WTC11 (cell line): ENCODE measurements around the gene ADGRL1. TPM values are rescaled to one million over a fixed set of nuclear protein-coding genes. Genes with fewer than 3 reads are reported as not detected.
A peak's percentile ranks its signal among the peaks of the same experiment; 100 is the strongest.
"Not testable (repeated sequence)": the region's sequence is repeated elsewhere in the genome, so short reads cannot be mapped to it uniquely, and the experiment has no call there.

ENCODE experiments used
- ATAC-seq: fragments of 200-7000 bp; cut with Tn5 transposase; 2 replicates; pipeline ENCODE4 v1.10.0; 2021; ENCODE audit warnings: mild to moderate bottlenecking, moderate library complexity
- CTCF ChIA-PET: fragments of 300-600 bp; sonication (Branson Sonifier 250); formaldehyde crosslinking; loops from one replicate; lab custom pipeline; 2021; ENCODE audit warnings: antibody characterized with exemption; lab: Charles Lee
- POLR2A ChIA-PET: fragments of 350-600 bp; sonication (Branson Sonifier 250); formaldehyde crosslinking; loops from one replicate; lab custom pipeline; 2021; ENCODE audit warnings: antibody characterized with exemption; lab: Charles Lee
- DNase-seq: peaks from one replicate; pipeline ENCODE4 v3.0.0; 2021; ENCODE audit warnings: low spot score
- H3K27ac Mint-ChIP-seq: 2 replicates; pipeline ENCODE4 v1.8.0; 2021; ENCODE audit warnings: mixed read lengths
- H3K27me3 Mint-ChIP-seq: 2 replicates; pipeline ENCODE4 v1.8.0; 2021; ENCODE audit warnings: low read depth, mild to moderate bottlenecking, moderate library complexity, mixed read lengths
- H3K36me3 Mint-ChIP-seq: 2 replicates; pipeline ENCODE4 v1.8.0; 2021; ENCODE audit warnings: mixed read lengths
- H3K4me1 Mint-ChIP-seq: 2 replicates; pipeline ENCODE4 v1.8.0; 2022; ENCODE audit warnings: mixed read lengths
- H3K4me3 Mint-ChIP-seq: 2 replicates; pipeline ENCODE4 v1.8.0; 2021; ENCODE audit warnings: mild to moderate bottlenecking, moderate library complexity, mixed read lengths
- H3K9me3 Mint-ChIP-seq: 2 replicates; pipeline ENCODE4 v1.8.0; 2021; ENCODE audit warnings: mixed read lengths
- MXD4 ChIP-seq: fragments of 250-450 bp; sonication (Bioruptor Pico); IDR thresholded peaks from 2 replicates; pipeline ENCODE4 v1.8.0; 2021; ENCODE audit warnings: mild to moderate bottlenecking, moderate library complexity, borderline replicate concordance
- MYBL2 ChIP-seq: sonication (generic); formaldehyde crosslinking; IDR thresholded peaks from 2 replicates; pipeline ENCODE4 v1.8.1; 2023; ENCODE audit warnings: mild to moderate bottlenecking, moderate library complexity, missing genetic modification reagents
- OVOL2 ChIP-seq: fragments of 250-450 bp; sonication (Bioruptor Pico); IDR thresholded peaks from 2 replicates; pipeline ENCODE4 v1.9.0; 2021; ENCODE audit warnings: mild to moderate bottlenecking, borderline replicate concordance
- SMAD3 ChIP-seq: sonication (generic); formaldehyde crosslinking; IDR thresholded peaks from 2 replicates; pipeline ENCODE4 v1.8.0; 2022; ENCODE audit warnings: missing genetic modification reagents, mild to moderate bottlenecking, borderline replicate concordance
- TEAD4 ChIP-seq: sonication (generic); formaldehyde crosslinking; IDR thresholded peaks from 2 replicates; pipeline ENCODE4 v1.8.0; 2022; ENCODE audit warnings: mild to moderate bottlenecking, missing genetic modification reagents
- ZNF121 ChIP-seq: sonication (generic); formaldehyde crosslinking; IDR thresholded peaks from 2 replicates; pipeline ENCODE4 v1.8.0; 2023; ENCODE audit warnings: missing genetic modification reagents
- ZNF219 ChIP-seq: sonication (generic); formaldehyde crosslinking; IDR thresholded peaks from 2 replicates; pipeline ENCODE4 v1.8.0; 2023; ENCODE audit warnings: missing genetic modification reagents, mild to moderate bottlenecking, borderline replicate concordance
- ZNF232 ChIP-seq: sonication (generic); formaldehyde crosslinking; IDR thresholded peaks from 2 replicates; pipeline ENCODE4 v1.8.0; 2022; ENCODE audit warnings: mild to moderate bottlenecking, missing genetic modification reagents
- ZNF317 ChIP-seq: sonication (generic); formaldehyde crosslinking; IDR thresholded peaks from 2 replicates; pipeline ENCODE4 v1.8.1; 2023; ENCODE audit warnings: low read depth, mild to moderate bottlenecking, moderate library complexity, missing genetic modification reagents, borderline replicate concordance
- ZNF512 ChIP-seq: sonication (generic); formaldehyde crosslinking; IDR thresholded peaks from 2 replicates; pipeline ENCODE4 v1.8.1; 2022; ENCODE audit warnings: missing genetic modification reagents, borderline replicate concordance
- ZNF671 ChIP-seq: fragments of 250-450 bp; sonication (Bioruptor Pico); IDR thresholded peaks from 2 replicates; pipeline ENCODE4 v1.8.0; 2021; ENCODE audit warnings: mild to moderate bottlenecking
- total RNA-seq: library from RNA; stranded (reverse); gene quantifications from 3 replicates; pipeline ENCODE4 v1.2.3, GENCODE V29; 2021
- TF ChIP-seq, protein P1 (sequence below): sonication (generic); formaldehyde crosslinking; IDR thresholded peaks from 2 replicates; pipeline ENCODE4 v1.8.0; 2023; ENCODE audit warnings: mild to moderate bottlenecking, missing genetic modification reagents
- TF ChIP-seq, protein P2 (sequence below): sonication (generic); formaldehyde crosslinking; IDR thresholded peaks from 2 replicates; pipeline ENCODE4 v1.8.1; 2022; ENCODE audit warnings: mild to moderate bottlenecking, moderate library complexity, missing genetic modification reagents
- TF ChIP-seq, protein P3 (sequence below): sonication (generic); formaldehyde crosslinking; IDR thresholded peaks from 2 replicates; pipeline ENCODE4 v1.8.1; 2022; ENCODE audit warnings: mild to moderate bottlenecking, missing genetic modification reagents, moderate library complexity, borderline replicate concordance
- TF ChIP-seq, protein P4 (sequence below): sonication (generic); formaldehyde crosslinking; IDR thresholded peaks from 2 replicates; pipeline ENCODE4 v1.8.1; 2022; ENCODE audit warnings: low read depth, mild to moderate bottlenecking, moderate library complexity, missing genetic modification reagents, borderline replicate concordance

Gene ADGRL1
- total RNA-seq, 1 experiment from 2014 or later: 128 TPM

GRCh38 chr19:14187561-14187960, 18.4 kb downstream of the ADGRL1 start:
- TF ChIP-seq ZNF219 (CRISPR knock-in tag): no peak
- no peak for TF ChIP-seq TEAD4
- no peak for TF ChIP-seq ZNF232 (CRISPR knock-in tag)
- no peak for TF ChIP-seq OVOL2 (CRISPR knock-in tag)
- no peak for TF ChIP-seq MXD4 (CRISPR knock-in tag)
- no peak for TF ChIP-seq ZNF317 (CRISPR knock-in tag)
- TF ChIP-seq, protein P1, sequence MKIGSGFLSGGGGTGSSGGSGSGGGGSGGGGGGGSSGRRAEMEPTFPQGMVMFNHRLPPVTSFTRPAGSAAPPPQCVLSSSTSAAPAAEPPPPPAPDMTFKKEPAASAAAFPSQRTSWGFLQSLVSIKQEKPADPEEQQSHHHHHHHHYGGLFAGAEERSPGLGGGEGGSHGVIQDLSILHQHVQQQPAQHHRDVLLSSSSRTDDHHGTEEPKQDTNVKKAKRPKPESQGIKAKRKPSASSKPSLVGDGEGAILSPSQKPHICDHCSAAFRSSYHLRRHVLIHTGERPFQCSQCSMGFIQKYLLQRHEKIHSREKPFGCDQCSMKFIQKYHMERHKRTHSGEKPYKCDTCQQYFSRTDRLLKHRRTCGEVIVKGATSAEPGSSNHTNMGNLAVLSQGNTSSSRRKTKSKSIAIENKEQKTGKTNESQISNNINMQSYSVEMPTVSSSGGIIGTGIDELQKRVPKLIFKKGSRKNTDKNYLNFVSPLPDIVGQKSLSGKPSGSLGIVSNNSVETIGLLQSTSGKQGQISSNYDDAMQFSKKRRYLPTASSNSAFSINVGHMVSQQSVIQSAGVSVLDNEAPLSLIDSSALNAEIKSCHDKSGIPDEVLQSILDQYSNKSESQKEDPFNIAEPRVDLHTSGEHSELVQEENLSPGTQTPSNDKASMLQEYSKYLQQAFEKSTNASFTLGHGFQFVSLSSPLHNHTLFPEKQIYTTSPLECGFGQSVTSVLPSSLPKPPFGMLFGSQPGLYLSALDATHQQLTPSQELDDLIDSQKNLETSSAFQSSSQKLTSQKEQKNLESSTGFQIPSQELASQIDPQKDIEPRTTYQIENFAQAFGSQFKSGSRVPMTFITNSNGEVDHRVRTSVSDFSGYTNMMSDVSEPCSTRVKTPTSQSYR: no peak
- TF ChIP-seq, all 79 proteins: peak for 0
- POLR2A ChIA-PET: no interaction called here

GRCh38 chr19:14186684-14187083, 19.3 kb downstream of the ADGRL1 start:
- H3K4me3 Mint-ChIP-seq, H3K4me1 Mint-ChIP-seq, POLR2A ChIA-PET, H3K27me3 Mint-ChIP-seq, ATAC-seq, H3K9me3 Mint-ChIP-seq, DNase-seq: not testable (repeated sequence)
- peaks cover 15% of the 10 kb centered on the region for H3K36me3 Mint-ChIP-seq
- H3K27ac Mint-ChIP-seq: 0 out of 2 replicates have a peak overlapping the region, but pooled peaks have one; percentile 5
- CTCF ChIA-PET: interaction anchor here (0.8 to 1.6 kb wide), 5 partner anchors 11 to 294 kb away, joined by 3 read pairs; no protein-coding TSS in a partner anchor

More at GRCh38 chr19:14187561-14187960, 18.4 kb downstream of the ADGRL1 start:
- peaks cover 5% of the 10 kb centered on the region for H3K4me1 Mint-ChIP-seq
- H3K9me3 Mint-ChIP-seq: no peaks in the 10 kb centered on the region
- no peak for DNase-seq
- no peaks in the 10 kb centered on the region for H3K27me3 Mint-ChIP-seq
- H3K36me3 Mint-ChIP-seq: peaks cover 15% of the 10 kb centered on the region
- no peak overlapping the region for H3K4me3 Mint-ChIP-seq
- ATAC-seq: no peak
- no peak overlapping the region for H3K27ac Mint-ChIP-seq
- CTCF ChIA-PET: interaction anchor here (0.8 to 1.2 kb wide), 3 partner anchors 19 to 293 kb away, joined by 3 read pairs; no protein-coding TSS in a partner anchor

- H3K27me3 Mint-ChIP-seq, POLR2A ChIA-PET, H3K27ac Mint-ChIP-seq, H3K4me3 Mint-ChIP-seq, H3K9me3 Mint-ChIP-seq, H3K36me3 Mint-ChIP-seq, ATAC-seq, DNase-seq, H3K4me1 Mint-ChIP-seq: not testable (repeated sequence)
- CTCF ChIA-PET: interaction anchor here (1.5 to 1.6 kb wide), 2 partner anchors 12 to 37 kb away, joined by 3 to 4 read pairs; no protein-coding TSS in a partner anchor
These were observed 20.3 kb downstream of the ADGRL1 start for GRCh38 chr19:14185691-14186090.

DNA sequence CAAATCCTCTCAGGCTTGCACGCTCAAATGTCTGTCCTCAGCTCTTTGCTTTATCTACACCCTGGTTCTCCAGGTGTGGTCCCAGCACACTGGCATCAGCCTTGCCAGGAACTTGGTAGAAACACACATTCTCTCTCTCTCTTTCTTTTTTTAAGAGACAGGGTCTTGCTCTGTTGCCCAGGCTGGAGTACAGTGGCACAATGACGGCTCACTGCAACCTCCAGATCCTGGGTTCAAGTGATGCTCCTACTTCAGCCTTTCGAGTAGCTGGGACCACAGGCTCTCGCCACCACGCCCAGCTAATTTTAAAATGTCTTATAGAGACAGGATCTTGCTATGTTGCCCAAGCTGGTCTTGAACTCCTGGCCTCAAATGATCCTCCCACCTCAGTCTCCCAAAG, 20.8 kb downstream of the ADGRL1 start:
- peak; percentile 79 for TF ChIP-seq ZNF121 (CRISPR knock-in tag)
- TF ChIP-seq, protein P2, sequence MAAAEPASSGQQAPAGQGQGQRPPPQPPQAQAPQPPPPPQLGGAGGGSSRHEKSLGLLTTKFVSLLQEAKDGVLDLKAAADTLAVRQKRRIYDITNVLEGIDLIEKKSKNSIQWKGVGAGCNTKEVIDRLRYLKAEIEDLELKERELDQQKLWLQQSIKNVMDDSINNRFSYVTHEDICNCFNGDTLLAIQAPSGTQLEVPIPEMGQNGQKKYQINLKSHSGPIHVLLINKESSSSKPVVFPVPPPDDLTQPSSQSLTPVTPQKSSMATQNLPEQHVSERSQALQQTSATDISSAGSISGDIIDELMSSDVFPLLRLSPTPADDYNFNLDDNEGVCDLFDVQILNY (CRISPR knock-in tag): no peak
- no peak for TF ChIP-seq MYBL2 (CRISPR knock-in tag)
- TF ChIP-seq OVOL2 (CRISPR knock-in tag): no peak
- ChIA-PET CTCF (interaction anchor here (1.5 to 2.3 kb wide), 2 partner anchors 37 to 163 kb away, joined by 4 to 15 read pairs; no protein-coding TSS in a partner anchor), POLR2A (no interaction called here)
- Mint-ChIP-seq H3K4me1 (peaks cover 5% of the 10 kb centered on the region), H3K27me3 (no peaks in the 10 kb centered on the region), H3K4me3 (no peak overlapping the region), H3K9me3 (no peaks in the 10 kb centered on the region), H3K27ac (peak overlapping the region; percentile 95), H3K36me3 (peaks cover 9% of the 10 kb centered on the region; the same call in 1 of the 2 replicates)
- DNase-seq (no peak), ATAC-seq (no peak)

- Mint-ChIP-seq H3K27ac (no peak overlapping the region; the same call in 1 of the 2 replicates), H3K36me3 (0 out of 2 replicates have a peak, but pooled peaks cover 2% of the 10 kb centered on the region), H3K4me3 (no peak overlapping the region), H3K9me3 (no peaks in the 10 kb centered on the region), H3K4me1 (peaks cover 5% of the 10 kb centered on the region), H3K27me3 (no peaks in the 10 kb centered on the region)
- DNase-seq (no peak), ATAC-seq (peak; percentile 36; the same call in 1 of the 2 replicates)
- CTCF ChIA-PET: interaction anchor here (0.6 to 2.3 kb wide), 6 partner anchors 15 to 222 kb away, joined by 3 to 15 read pairs (median 4); partner anchors contain the start of gene ASF1B
- POLR2A ChIA-PET: interaction anchor here (0.6 kb wide), 2 partner anchors 218 to 246 kb away, joined by 3 to 5 read pairs; no protein-coding TSS in a partner anchor
- TF ChIP-seq ZNF512 (CRISPR knock-in tag): no peak
- TF ChIP-seq, protein P3, sequence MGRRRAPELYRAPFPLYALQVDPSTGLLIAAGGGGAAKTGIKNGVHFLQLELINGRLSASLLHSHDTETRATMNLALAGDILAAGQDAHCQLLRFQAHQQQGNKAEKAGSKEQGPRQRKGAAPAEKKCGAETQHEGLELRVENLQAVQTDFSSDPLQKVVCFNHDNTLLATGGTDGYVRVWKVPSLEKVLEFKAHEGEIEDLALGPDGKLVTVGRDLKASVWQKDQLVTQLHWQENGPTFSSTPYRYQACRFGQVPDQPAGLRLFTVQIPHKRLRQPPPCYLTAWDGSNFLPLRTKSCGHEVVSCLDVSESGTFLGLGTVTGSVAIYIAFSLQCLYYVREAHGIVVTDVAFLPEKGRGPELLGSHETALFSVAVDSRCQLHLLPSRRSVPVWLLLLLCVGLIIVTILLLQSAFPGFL (CRISPR knock-in tag): no peak
- no peak for TF ChIP-seq SMAD3 (CRISPR knock-in tag)
- no peak for TF ChIP-seq ZNF671 (CRISPR knock-in tag)
- TF ChIP-seq, protein P4, sequence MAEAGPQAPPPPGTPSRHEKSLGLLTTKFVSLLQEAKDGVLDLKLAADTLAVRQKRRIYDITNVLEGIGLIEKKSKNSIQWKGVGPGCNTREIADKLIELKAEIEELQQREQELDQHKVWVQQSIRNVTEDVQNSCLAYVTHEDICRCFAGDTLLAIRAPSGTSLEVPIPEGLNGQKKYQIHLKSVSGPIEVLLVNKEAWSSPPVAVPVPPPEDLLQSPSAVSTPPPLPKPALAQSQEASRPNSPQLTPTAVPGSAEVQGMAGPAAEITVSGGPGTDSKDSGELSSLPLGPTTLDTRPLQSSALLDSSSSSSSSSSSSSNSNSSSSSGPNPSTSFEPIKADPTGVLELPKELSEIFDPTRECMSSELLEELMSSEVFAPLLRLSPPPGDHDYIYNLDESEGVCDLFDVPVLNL (CRISPR knock-in tag): no peak
These were observed 22.1 kb downstream of the ADGRL1 start for GRCh38 chr19:14183741-14184350.
